SH-SY5Y (cell line): ENCODE measurements around the gene ACOXL.

Source experiments
- GATA2 ChIP-seq: IDR thresholded peaks from 2 replicates; pipeline ENCODE4 v1.6.1; 2011; ENCODE audit warnings: mild to moderate bottlenecking, low read depth, low read length
- GATA3 ChIP-seq: IDR thresholded peaks from 2 replicates; pipeline ENCODE4 v1.6.1; 2011; ENCODE audit warnings: low read depth, mild to moderate bottlenecking, low read length, moderate library complexity

- TF ChIP-seq GATA2 (no peak), GATA3 (no peak)
These were observed 122.1 kb downstream of the ACOXL start for GRCh38 chr2:110854355-110855081.
